ENCODE results near the gene TBC1D32.

Gene TBC1D32

DNA sequence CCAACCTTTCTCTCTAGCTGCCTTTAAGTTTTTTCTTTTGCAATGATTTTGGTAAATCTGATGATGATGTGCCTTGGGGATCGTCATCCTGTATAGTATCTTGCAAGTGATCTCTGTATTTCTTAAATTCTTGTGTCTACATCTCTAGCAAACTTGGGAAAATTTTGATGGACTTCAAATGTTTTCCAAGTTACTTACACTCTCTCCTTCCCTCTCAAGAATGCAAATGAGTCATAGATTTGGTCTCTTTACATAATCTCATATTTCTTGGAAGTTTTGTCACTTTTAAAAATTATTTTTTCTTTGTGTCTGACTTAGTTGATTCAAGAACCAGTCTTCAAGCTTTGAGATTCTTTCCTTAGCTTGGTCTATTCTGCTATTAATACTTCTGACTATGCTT is 176.4 kb downstream of the TBC1D32 start:
- TF ChIP-seq, protein P1, sequence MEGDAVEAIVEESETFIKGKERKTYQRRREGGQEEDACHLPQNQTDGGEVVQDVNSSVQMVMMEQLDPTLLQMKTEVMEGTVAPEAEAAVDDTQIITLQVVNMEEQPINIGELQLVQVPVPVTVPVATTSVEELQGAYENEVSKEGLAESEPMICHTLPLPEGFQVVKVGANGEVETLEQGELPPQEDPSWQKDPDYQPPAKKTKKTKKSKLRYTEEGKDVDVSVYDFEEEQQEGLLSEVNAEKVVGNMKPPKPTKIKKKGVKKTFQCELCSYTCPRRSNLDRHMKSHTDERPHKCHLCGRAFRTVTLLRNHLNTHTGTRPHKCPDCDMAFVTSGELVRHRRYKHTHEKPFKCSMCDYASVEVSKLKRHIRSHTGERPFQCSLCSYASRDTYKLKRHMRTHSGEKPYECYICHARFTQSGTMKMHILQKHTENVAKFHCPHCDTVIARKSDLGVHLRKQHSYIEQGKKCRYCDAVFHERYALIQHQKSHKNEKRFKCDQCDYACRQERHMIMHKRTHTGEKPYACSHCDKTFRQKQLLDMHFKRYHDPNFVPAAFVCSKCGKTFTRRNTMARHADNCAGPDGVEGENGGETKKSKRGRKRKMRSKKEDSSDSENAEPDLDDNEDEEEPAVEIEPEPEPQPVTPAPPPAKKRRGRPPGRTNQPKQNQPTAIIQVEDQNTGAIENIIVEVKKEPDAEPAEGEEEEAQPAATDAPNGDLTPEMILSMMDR (conservative IDR thresholded peaks at IDR 0.05): no peak
- H3K27ac ChIP-seq: no peak overlapping the region

GRCh38 chr6:121143476-121143875 is 190.8 kb downstream of the TBC1D32 start:
- H3K27ac ChIP-seq: no peak overlapping the region
- TF ChIP-seq, protein P1 (conservative IDR thresholded peaks at IDR 0.05): no peak

DNA sequence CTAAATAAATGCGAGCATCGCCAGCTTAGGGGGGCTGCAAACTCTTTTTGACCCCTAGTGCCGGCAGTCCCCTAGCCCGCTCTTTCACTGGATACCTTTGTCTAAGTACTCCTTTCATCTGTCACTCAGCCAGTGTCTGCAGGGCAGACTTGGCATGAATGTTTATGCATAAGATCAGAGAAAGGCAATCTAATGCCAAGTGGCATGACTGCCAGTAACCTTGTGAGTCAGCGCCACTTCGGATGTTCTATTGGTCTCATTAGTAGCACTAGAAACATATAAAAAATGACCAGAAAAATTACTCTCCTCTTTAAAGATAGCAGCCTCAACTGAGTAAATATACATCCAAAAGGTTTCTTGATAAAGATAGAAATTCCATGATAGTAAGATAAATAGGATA is 192.2 kb downstream of the TBC1D32 start:
- TF ChIP-seq, protein P1 (conservative IDR thresholded peaks at IDR 0.05): no peak
- no peak overlapping the region for H3K27ac ChIP-seq

GRCh38 chr6:121135425-121135824 is 198.9 kb downstream of the TBC1D32 start:
- H3K27ac ChIP-seq: no peak overlapping the region
- TF ChIP-seq, protein P1 (conservative IDR thresholded peaks at IDR 0.05): no peak

DNA sequence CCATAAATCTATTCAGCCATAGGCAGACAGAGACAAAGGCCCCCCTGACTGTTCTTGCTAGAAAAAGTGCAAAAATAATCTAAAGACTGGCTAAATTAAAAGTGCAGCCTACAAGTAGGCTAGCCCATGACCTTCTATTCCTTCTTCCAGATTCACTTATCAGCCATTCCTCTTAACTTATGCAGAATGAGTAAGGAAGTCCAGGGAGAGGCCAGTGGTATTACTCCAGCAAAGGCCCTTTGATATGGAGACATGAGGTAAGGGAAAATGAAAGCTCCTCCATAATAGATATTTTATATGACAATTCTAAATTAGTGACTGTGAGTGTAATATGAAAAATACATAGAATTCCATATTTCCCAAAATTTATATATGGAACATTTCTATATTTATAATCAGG is 199.4 kb downstream of the TBC1D32 start:
- TF ChIP-seq, protein P1 (conservative IDR thresholded peaks at IDR 0.05): no peak
- no peak overlapping the region for H3K27ac ChIP-seq

GRCh38 chr6:121124600-121124999 is 209.7 kb downstream of the TBC1D32 start:
- TF ChIP-seq, protein P1 (conservative IDR thresholded peaks at IDR 0.05): no peak
- H3K27ac ChIP-seq: no peak overlapping the region

GRCh38 chr6:121112356-121112755 is 221.9 kb downstream of the TBC1D32 start:
- H3K27ac ChIP-seq: no peak overlapping the region

More at GRCh38 chr6:121112356-121112755, 221.9 kb downstream of the TBC1D32 start:
- TF ChIP-seq, protein P1 (conservative IDR thresholded peaks at IDR 0.05): no peak
